Activated CD4-positive, alpha-beta T cell treated with anti-CD3 and anti-CD28 coated beads for 48 hours (primary cell): Measurements from ENCODE around the gene NACC2.

ENCODE experiments used
- DNase-seq: peaks from one replicate; pipeline ENCODE4 v3.0.0-alpha.2; 2020

NACC2 gene

DNA sequence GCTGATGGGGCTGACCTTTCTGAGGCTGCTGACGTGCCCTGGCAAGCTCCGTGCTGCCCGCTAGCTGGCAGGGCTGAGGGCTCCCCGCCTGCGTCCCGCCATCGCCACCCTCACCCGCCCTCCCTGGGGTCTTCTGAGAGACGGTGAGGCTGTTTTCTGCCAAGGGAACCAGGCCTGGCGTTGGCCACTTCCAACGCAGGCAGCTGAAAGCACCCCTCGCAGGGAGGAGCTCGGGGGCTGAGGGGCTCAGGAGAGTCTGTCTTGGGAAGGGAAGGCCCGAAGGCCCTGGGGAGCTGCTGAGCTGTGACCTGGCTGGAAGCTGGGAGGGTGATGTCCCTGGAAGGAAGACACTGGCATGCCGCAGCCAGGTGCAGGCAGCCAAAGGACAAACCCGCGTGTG lies 33.3 kb upstream of the NACC2 start:
- no peak for DNase-seq

DNA sequence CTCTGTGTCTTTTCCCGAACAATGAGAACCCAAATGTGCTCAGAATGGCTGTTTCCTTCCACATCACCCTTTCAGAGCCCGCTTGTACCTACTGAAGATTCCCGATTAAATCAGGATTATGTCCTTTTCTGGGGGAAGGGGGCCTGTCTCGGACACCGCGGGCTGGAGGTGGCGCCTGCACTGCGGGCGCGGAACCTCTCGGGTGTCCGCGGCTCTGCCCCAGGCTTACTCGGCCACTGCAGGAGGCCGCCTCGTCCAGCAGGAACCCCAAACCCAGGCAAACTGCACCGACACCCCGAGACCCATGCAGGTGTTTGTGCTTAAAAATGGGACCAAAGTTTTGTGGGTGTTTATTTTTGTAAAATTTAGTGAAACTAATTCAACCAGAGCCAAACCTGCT lies 32.2 kb upstream of the NACC2 start:
- DNase-seq, result no peak

DNA sequence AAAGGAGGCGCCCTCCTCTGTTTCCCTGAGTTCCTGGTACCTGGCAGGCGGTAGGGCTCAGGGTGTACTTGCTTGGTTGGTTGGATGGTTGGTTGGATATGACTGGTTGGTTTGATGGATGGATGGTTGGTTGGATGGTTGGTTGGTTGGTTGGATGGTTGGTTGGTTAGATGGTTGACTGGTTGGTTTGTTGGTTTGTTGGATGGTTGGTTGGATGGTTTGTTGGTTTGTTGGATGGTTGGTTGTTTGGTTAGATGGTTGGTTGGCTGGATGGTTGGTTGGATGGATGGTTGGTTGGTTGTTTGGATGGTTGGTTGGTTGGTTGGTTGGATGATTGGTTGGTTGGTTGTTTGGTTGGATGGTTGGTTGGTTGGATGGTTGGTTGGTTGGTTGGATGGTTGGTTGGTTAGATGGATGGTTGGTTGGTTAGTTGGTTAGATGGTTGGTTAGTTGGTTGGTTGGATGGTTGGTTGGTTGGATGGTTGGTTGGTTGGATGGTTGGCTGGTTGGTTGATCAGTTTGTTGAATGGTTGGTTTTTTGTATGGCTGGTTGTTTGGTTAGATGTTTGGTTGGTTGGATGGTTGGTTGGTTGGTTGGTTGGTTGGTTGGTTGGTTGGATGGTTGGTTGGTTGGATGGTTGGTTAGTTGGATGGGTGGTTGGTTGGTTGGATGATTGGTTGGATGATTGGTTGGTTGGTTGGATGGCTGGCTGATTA lies 30.0 kb upstream of the NACC2 start:
- DNase-seq, result no peak

DNA sequence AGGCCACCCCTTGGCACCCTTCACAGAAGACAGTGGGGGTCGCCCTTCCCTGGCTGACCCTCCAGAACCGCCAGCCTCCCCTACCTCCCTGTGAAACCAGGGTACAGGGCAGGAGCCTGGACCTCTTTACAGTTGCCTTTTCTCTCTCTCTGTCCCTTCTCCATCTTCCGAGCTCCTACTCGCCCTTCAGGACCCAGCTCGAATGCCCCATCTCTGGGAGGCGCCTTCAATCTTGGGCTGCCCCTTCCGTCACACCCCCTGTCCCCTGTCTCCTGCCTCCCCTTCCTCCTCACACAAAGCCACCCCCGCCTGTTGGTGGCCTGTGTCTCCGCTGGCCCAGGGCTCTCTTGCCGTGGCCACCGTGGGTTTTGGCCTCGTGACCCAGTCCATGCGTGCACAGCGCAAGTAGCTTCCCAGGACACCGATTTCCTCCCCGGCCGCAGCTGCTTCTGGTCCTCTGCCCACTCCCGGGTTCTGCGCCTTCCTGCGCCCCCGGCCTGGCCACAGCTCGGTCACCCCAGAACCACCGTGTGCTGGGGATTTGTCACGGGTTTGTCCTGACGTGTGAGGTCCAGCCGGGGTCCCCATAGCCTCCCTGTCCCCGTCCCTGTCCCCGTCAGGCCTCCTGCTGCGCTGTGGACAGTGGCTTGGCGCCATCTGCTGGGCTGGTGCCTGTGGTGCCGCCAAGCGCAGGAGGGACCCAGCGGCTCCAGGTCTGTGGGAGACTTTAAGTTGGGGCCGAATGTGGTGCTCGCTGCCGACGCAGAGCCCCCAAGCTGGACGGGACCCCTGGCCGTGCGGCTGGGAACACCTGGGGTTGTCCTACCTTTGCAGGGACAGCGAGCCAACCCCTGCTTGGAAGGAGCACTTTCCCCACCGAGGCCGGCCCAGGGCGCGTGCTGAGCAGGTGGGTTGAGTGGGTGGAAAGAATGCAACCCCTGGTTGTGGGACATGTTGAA lies 27.6 kb upstream of the NACC2 start:
- DNase-seq, result peak; percentile 84

DNA sequence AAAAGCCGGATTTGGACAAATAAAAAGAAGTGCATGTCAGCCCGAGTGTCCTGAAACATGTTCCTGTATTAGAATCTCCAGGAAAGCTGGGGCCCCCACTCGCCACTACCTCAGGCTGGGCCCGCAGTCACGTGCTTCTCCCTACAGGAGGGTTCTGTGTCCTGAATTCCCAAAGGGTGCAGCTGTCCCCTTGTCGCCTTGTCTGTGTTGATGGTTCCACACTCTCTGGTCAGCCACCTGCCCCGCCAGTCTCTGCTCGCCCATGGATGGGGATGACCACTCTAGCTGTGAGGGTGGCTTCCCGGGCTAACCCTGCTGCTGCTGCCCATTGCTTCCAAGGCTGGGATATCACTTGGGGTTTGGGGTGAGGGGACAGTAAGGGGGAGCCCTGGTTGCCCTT lies 26.7 kb upstream of the NACC2 start:
- no peak for DNase-seq

DNA sequence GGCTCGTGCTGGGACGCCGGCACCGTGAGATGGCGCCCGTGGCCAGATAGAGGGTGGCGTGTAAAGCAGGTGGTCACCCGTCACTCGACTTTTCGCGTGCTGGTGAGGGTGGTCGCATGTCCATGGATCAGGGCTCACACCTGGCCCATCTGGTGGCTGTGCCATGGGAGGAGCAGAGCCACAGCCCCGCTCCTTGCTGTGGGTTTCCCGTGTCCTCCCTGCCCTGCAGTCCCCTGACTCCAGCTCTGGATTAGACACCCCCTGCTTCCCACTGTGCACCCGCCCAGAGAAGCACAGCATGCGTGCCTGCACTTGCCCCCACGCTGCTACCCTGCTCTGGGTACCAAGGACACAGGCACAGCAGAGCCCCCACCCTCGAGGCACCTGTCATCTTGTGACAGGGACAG lies 25.4 kb upstream of the NACC2 start:
- no peak for DNase-seq

DNA sequence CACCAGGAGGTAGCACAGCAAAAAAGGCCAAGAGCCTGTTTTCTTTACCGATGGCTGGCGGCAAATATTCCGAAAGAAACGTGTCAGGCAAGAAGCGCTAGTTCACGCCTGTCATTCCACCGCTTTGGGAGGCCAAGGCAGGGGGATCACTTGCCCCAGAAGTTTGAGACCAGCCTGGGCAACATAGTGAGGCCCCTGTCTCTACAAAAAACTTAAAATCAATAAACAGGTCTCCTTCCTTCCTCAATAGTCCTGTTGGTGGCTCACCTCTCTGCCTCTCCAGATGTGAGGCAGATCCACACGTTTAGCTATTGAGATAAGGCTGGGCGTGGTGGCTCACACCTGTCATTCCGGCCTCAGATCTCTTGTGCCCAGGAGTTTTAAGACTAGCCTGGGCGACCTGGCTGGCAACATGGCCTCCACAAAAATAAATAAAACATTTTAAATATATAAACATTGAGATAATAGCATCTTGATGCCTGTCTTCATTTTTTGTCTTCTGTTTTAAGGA lies 24.8 kb upstream of the NACC2 start:
- no peak for DNase-seq

DNA sequence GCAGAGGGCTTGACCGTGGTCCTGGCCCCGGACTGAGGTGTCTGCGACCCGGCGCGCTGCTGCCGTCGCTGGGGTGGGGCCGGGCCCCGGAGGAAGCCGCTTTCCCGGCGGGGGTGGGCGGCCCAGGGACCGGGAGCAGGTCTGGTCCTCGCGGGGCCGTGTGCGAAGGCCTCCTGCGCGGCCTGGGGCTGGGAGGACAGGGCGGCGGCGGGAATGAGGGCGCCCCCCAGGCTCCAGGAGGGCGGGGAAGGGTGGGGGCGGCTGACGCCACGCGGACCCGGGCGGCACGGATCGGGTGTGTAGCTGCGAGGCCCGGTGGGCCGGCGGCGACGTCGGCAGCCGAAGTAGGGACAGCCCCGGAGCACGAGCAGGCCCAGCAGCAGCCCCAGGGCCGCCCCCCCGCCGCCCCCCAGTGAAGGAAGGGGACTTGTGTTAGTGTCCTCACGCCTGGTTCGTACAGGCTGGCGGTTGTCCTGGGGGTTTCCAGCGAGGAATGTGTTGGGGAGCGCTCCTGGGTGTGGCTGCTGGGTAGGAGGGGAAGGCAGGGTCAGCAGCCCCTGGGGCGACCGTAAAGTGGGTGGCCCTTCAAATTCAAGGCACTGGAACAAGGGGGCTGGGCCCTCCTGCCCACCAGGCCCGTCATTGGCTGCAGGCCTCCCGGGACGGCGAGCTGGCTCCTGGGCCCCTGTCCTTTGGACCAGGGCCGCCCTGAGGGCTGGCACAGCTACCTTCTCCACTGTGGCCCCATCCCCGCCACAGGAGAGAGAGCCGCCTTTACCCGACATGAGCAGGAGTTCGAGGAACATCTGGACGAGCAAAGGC lies 24.2 kb upstream of the NACC2 start:
- peak; percentile 40 for DNase-seq

DNA sequence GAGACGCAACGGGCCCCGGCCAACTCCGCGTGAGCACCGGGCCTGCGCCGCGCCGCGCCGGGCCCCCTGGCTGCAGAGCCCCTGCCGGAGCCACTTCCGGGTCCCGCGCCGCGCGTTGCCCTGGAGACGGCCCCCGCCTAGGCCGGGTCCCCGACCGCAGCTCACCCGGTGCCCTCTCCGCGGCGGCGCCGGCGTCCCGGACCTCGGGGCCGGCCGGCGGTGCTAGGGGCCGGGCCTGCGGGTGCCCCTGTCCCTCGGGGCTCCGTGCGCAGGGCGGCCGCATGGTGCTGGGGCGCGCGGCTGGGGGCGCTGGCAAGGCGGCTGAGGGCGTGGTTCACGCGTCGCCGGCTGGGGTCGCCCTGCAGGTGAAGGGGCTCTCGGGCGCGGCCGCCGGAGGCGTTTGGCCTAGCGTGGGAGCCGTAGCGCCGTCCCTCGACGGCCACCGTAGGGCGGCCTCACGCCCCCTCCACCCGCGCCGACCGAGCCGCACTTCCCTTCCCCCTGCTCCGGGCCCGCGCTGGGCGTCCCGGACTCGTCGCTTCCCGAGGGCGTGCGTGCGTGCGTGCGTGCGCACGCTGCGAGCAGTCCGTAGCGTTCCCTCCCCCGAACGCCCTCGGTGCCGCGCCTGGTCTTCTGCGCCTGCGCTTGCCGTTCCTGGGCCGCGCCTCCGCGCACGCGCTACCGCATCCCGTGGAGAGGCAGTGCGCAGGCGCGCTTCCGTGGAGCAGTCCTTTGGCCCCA lies 23.4 kb upstream of the NACC2 start, which contains the start of gene TMEM250:
Gene TMEM250, minus strand, starts transcription at position 556 of the 741 bp plus-strand sequence. CDS start 1,975 bp downstream, outside the sequence.
- peak; percentile 98 for DNase-seq

DNA sequence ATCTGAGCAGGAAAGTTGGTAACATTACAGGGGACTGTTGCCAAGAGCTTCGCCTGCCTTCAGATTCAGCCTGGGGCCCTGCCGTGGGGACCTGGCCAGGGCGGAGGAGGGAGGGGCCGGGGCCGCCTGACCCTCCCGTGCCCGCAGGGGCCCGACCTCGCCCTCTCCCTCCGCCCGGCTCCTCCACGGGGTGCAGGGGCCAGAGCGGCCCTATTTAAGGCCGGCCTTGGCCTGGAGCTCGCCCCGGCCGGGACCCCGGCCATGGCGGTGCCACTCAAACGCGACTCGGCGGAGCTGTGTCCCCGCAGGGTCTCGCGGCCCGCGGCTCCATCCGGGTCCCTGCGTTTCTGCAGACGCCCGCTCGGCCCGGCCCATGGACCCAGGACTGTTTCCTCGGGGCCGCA lies 22.8 kb upstream of the NACC2 start:
- no peak for DNase-seq

DNA sequence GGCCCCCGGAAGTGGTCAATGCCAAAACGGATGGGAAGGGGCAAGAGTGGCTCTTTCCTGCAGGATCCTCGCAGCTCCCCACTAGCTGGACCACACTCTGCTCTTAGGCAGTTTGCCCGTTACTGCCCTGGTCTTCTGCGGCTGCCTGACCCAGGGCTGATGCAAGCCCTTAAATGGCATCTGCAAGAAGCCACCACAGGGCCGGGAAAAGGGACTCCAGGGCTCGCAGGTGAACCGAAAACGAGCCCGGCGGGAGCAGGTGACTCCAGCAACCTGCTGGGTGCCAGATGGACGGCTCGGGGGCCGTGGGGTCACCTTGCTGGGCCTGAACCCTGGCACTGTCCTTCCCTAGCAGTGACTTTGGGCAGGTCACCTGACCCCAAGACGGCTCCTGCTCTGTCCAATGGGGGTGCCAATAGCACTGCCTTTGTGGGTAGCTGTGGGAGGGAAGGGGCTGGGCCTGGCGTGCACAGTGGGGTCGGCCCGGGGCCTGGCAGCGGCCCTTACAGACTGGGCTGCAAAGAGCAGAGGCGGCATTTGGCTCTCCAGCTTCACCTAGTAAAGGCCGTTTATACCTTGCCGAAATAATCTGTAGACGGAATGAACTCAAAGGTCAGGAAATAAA lies 22.3 kb upstream of the NACC2 start:
- DNase-seq, result peak; percentile 61

DNA sequence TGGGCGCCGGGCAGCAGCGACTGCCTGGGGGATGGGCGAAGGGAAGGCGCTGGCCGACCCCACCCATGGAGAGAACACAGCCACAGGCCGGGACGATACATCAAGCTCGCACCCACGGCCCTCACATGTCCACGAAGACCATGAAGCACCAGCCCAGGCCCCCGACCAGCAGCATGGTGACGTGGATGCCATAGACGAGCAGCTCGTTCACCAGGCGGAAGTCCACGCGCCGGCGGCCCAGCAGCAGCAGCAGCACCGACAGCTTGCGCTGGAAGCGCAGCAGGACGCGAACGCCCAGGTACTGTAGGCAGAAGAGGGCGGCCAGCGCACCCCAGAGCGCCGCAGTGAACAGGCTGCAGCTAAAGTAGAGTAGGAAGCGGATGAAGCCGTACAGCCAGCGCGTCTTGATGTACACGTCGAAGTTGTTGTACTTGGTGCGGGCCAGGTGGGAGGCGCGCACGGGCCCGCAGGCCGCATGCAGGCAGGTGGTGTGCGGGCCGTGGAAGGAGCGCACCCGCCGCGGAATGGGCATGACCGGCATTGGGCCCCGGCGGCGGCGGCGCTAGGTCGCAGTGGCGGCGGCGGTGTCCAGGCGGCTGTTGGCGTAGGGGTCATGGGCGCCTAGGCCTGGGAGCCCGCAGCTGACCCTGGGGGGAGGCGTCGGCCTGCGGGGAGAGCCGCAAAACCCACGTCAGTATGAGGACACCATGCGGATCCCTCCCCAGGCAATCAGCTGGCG lies 21.4 kb upstream of the NACC2 start:
- DNase-seq, result no peak

DNA sequence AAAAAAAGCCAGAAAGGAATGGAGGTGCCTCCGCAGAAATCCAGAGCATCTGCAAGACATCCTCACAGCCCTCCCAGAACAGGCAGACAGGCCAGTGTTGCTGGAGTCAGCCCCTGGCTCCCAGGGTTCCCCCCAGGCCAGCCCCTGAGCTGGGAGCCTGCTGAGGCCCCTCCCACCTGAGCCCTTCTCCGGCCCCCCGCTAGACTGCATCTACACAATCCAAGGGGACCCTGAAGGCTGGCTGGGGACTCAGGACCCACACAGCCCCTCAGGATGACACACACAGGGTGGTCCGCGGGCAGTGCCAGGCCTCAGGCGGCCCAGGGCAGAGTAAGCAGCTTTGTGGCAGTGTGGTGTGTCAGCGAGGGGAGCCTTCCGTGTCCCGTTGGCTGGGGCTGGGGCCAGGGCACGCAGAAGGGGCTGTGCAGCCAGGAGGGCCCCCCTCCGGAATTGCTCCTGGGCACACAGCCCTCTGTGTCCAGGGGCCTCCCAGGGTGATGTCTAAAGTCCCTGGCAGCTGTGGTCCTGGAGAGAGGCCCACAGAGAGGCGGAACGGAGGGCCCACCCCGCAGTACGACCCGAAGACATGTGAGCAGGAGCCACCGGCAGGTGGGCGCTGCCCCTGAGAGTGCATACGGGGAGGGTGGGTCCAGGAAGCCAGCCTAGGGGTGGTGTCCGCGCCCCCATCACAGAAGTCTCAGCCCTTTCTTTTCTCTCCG lies 20.7 kb upstream of the NACC2 start:
- no peak for DNase-seq

DNA sequence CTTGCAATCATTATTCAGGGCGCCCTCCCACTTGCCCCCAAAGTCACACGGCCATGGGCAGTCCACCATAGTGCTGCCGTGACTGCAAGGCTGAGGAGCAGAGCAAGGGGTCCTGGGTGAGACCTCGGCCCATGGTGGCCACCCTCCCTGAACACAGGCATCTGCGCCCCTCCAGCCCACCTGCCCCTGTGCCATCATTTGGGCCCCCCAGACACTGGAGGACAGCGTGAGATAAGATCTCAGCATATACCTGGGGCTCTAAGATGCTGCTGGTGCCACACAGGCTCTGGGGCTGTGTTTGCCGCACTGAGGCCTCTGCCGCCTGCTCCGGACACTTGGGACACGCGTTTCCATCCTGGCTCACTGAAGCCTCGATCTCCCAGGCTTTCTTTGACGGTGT lies 20.1 kb upstream of the NACC2 start:
- DNase-seq, result no peak

DNA sequence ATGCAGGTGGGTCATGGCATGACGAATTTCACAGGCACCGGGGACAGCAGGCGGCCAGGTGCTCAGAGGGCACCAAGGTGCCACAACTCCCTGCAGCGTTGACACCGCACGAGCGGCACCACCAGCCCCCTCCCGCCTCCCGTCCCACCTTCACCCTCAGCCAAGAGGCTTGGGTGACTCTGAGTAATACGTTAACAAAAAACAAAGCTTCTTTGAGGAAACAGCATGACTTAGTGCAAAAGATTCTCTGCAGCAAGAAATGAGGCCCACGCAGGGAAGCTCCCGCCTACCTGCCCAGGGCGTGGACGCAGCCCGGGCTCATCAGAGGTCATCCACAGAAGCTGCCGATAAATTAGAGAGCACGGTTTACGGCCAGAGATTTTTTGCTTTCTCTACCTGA lies 19.5 kb upstream of the NACC2 start:
- DNase-seq, result no peak

DNA sequence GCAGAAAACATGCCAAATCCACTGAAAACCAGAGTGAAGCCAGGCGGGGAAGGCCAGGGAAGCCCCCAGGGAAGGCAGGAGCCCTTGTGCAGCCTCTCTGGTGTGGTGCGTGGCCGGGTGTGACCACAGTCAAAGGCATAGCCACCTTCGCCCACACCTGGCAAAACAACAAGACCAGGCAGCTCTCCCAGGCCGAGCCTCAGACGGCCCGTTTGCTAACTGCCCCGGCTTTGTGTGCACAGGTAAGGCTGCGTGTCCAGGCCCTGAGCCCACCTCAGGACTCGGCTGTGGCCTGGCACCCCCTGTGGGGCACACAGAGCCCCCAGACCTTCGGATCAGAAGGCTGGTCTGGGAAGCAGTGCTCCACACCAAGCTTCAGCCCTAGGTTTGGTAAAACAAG lies 17.5 kb upstream of the NACC2 start:
- DNase-seq, result no peak

DNA sequence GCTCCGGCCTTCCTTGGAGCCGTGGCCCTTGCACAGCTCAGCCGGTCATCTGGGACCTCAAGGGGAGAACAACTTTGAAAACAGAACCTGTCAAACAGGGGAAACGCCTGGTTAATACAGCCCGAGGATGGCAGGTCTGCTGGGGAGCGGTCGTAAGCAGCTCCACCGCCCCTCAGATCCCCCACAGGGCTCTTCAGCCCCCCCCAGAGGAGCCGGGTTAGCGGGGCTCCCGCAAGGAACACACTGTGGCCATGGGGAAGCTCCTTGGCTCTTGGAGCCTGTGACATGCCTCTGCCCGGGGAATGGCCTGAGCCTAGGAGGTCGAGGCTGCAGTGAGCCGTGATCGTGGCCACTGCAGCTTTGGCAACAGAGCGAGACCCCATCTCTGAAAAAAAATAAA lies 16.8 kb upstream of the NACC2 start:
- DNase-seq, result no peak

DNA sequence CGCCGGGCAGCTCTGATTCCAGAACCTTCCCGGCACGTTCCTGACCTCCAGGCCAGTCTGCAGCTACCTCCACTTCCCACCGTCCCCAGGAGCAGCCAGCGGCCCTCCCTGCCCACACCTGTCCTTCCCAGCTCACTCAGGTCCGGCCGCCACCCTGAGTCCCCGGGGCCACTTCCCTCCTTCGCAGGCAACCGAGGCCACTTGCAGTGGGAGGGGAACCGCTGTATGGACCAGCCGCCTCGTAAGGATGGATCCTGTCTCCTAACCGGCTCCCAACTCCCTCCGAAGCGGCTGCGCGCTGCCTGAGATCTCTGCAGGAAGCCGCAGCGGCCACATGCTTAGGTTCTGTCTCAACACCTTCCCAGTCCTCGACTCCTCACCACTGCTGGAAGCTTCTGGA lies 16.1 kb upstream of the NACC2 start:
- no peak for DNase-seq

DNA sequence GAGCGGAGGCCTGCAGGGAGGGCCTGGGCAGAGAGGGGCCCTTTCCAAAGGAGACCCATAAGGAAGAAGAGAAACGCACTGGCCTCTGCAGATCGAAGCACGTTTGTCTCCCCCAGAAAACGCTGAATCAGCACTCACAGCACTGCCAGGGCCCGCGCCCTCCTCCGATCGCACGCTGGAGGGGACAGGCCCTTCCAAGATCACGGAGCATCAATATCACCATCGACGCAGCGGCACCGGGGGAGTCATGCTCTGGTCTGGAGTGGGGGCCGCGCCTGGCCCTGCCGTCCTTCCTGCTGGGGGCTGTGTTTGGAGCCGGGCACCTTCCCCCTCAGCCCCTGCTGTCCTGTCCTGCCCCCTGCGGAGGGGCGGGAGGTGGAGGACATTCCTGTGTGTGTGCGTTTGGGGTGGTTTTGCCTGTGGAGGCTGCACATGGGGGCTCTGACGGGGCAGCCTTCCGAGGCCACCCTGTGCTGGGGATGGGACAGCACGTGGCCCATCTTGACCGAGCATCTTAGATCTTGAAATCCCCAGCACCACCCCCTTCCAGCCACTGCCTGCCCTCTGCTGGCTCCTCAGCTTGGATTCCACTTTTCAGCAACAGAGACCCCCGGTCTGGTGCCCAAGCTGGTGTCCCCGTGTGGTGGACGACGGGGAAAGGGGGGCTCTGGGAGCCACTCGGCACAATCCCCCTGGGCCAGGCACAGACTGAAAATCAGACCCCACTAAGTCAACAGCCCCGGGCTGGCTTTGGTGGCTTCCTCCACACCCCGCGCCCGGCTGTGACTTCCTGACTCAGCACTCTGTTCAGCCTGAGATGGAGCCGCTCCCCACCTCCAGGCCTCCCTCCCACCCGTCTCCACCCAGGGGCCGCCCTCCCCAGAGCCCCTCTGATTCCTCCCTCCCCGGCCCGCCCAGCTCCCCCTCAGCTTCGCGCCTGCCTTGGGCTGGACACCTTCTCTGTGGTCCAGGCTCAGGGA lies 15.3 kb upstream of the NACC2 start:
- peak; percentile 70 for DNase-seq
